Stimulated activated CD4-positive, alpha-beta T cell treated with anti-CD3 and anti-CD28 coated beads, TNF-alpha, amount 100 ng/mL, for 24 hours (primary cell): ENCODE measurements around the gene PTPRE.

Experiments used
- DNase-seq, 3 experiments: peaks; one replicate each; pipeline ENCODE4 v3.0.0-alpha.2; 2020; ENCODE audit warnings: low read depth in 3 of 3

Gene PTPRE

GRCh38 chr10:127925471-127926207, 18.7 kb downstream of the PTPRE start:
- DNase-seq, result no peak

- DNase-seq, result no peak
These were observed 19.6 kb downstream of the PTPRE start for GRCh38 chr10:127926455-127926854.

- DNase-seq, result no peak
These were observed 21.3 kb downstream of the PTPRE start for GRCh38 chr10:127928021-127928806.

- DNase-seq, result no peak
These were observed 25.8 kb downstream of the PTPRE start for GRCh38 chr10:127932521-127933270.

GRCh38 chr10:127933271-127933670, 26.4 kb downstream of the PTPRE start:
- DNase-seq, result no peak

GRCh38 chr10:127934383-127934782, 27.5 kb downstream of the PTPRE start:
- no peak for DNase-seq

- DNase-seq, result no peak
These were observed 28.2 kb downstream of the PTPRE start for GRCh38 chr10:127935071-127935561.

- no peak for DNase-seq
These were observed 30.2 kb downstream of the PTPRE start for GRCh38 chr10:127937069-127937468.

GRCh38 chr10:127937915-127938463, 31.1 kb downstream of the PTPRE start:
- DNase-seq, result no peak

GRCh38 chr10:127939786-127940330, 33.0 kb downstream of the PTPRE start:
- no peak for DNase-seq

GRCh38 chr10:127940866-127941640, 34.1 kb downstream of the PTPRE start:
- DNase-seq, result no peak

GRCh38 chr10:127942811-127943210, 35.9 kb downstream of the PTPRE start:
- no peak for DNase-seq

- no peak for DNase-seq
These were observed 36.5 kb downstream of the PTPRE start for GRCh38 chr10:127943336-127943910.

- no peak for DNase-seq
These were observed 37.4 kb downstream of the PTPRE start for GRCh38 chr10:127944256-127944655.

GRCh38 chr10:127945341-127945758, 38.4 kb downstream of the PTPRE start:
- no peak for DNase-seq

- DNase-seq, result no peak
These were observed 39.2 kb downstream of the PTPRE start for GRCh38 chr10:127945948-127946711.

GRCh38 chr10:127947211-127947610, 40.3 kb downstream of the PTPRE start:
- no peak for DNase-seq

GRCh38 chr10:127948791-127949190, 41.9 kb downstream of the PTPRE start:
- DNase-seq, result no peak

GRCh38 chr10:127949831-127950230, 42.9 kb downstream of the PTPRE start:
- DNase-seq, result no peak
